Fibroblast of upper back skin (primary cell): ENCODE measurements around the gene GDPD4.

Experiments used
- DNase-seq: peaks from one replicate; pipeline ENCODE4 v3.0.0-alpha.2; 2013

Gene GDPD4

DNA sequence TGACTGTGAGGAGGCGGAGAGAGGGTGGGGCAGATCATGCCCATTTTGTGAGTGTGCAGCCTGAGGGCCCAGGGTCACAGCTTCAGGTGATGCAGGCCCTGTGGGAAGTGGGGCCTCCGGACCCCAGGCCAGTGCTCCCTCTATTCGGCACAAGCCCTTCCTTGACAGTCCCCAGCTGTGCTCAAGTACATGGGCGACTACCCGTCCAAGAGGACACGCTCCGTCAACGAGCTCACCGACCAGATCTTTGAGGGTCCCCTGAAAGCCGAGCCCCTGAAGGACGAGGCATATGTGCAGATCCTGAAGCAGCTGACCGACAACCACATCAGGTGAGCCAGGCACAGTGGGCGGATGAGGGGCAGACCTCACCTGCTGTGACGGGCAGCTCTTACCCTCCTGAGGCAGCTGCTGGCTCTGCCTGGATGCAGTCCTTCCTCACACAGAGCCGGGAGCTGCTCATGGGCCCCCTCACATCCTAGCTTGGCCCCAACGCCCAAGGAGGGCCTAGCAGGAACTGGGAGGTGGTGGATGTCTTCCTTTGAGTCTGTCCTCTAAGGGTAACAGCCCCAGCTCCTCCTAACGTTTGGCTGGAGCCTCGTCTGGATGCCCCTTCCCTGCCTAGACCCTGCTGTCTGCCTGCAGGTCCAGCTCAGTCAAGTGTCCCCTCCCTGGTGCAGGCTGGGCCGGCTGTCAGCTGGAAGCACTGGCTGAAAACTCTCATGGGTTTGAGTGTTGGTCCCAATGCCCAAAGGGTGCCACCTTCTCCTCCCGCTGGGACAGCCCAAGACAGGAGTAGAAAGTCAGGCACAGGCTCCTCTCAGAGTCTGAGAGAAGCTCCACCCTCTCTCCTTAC, 97.4 kb downstream of the GDPD4 start:
- DNase-seq = no peak

DNA sequence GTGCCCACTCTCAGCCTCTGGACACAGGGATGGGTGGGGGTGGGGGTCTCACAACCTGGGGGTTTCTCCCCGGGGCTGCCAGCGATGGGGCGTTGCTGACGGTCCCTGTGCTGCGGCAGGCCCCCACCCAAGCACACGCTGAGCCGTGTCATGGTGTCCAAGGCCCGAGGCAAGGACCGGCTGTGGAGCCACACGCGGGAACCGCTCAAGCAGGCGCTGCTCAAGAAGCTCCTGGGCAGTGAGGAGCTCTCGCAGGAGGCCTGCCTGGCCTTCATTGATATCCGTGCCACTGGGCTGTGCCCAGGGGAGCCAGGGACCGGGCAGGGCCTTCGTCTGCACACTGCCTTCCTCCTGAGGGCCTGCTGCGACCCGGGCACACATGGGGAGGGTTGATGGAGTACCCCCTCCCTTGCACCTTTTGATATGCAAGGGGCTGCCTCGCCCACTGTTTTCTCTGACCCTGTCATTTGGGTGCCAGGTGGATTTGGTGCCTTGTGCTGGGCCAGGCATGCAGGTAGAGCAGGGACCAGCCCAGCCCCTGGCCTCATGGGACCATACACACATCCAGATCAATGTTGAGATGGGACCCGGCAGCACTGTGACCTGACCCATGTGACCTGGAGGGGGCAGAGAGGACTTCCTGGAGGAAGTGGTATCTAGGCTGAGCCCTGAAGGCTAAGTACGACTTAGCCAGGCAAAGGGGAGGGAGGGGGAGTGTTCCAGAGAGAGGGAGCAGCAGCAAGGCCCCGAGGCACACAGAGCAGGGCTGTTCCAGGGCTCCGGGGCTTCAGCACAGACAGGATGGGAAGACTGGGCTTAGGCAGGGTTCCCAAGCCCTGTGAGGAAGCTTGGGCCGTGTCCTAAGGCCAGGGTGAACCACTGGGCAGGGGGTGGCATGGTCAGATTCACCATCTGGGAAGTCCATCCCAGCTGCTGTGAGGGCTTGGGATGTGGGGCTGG, 98.3 kb downstream of the GDPD4 start:
- no peak for DNase-seq

DNA sequence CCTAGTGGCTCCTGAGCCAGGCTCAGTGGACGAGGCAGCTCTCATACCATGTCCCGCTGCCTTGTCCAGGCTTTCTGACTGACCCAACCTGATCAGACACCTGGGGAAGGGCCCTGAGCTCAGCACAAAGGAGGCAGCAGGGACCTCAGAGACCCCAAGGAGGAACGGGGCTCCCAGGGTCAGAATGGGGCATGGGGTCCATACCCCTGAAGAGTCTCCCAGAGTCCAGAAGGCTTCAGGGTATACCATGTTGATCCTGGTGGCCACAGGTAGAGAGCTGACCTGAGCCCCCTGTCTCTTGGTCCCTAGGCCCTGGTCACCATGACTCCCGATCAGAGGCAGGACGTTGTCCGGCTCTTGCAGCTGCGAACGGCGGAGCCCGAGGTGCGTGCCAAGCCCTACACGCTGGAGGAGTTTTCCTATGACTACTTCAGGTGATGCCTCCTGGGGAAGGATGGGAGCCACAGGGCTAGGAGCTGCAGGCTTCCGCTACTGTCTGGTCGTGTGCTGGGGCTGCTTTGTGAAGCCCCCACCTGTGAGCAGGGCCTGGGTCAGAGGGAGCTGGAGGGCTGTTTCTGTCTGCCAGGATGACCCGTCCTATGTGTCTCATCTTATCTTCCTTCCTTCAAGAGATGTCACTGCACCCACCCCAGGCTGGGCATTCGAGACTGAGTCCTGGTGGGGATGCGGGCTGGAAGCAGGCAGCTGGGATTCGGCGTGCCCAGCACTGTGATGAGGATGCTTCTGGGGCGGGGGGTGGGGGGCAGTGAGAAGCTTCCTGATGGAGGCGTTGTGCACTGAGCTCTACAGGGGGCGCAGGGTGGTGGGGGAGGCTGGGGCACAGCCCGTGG, 99.3 kb downstream of the GDPD4 start:
- DNase-seq = no peak

DNA sequence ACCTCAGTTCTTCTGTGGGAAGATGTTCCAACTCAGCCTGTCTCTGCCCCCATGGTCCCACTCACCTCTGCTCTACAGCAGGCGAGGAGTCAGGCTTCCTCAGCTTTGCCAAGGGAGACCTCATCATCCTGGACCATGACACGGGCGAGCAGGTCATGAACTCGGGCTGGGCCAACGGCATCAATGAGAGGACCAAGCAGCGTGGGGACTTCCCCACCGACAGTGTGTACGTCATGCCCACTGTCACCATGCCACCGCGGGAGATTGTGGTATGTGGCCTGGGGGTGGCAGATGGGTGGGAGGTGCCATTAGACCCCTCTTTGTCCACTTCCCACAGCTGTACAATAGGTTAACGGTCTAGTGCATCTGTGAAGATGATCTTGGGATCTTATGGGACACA, 100.1 kb downstream of the GDPD4 start:
- no peak for DNase-seq

DNA sequence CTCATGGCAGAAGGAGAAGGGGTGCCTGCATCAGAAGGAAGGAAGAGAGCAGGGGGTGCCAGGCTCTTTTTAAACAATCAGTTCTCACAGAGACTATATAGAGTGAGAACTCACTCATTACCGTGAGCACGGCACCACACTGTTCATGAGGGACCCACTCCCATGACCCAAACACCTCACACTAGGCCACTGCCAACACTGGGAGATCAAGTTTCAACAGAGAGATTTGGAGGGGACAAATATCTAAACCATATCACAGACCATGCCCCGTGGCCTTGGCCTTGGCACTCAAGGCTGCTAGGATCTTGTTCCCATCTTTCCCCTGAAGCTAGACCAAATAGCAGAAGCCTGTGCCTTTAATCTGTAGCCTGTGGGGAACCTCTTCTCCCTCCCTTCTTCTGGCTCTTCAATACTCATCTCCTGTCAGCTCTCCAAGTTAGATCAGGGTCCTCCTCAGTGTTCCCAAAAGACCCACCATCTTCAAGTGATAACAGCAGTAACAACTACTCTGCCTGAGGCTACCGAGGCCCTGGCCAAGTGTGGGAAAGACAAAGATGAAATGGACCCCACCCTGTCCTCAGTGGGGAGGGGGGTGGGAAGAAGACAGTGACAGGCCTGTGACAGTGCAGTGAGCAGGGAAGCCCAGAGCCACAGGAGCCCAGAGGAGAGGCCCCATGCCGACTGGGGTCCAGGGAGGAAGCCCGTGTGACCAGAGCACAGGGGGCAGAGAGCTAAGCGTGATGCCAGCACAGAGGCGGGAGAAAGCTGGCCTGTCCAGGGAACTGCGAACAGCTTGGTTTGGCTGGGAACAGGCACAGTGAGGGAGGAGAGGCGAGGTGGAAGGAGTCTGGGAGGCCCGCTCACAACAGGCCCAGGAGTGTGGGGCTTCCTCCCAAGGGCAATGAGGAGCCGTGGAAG, 100.9 kb downstream of the GDPD4 start:
- no peak for DNase-seq

DNA sequence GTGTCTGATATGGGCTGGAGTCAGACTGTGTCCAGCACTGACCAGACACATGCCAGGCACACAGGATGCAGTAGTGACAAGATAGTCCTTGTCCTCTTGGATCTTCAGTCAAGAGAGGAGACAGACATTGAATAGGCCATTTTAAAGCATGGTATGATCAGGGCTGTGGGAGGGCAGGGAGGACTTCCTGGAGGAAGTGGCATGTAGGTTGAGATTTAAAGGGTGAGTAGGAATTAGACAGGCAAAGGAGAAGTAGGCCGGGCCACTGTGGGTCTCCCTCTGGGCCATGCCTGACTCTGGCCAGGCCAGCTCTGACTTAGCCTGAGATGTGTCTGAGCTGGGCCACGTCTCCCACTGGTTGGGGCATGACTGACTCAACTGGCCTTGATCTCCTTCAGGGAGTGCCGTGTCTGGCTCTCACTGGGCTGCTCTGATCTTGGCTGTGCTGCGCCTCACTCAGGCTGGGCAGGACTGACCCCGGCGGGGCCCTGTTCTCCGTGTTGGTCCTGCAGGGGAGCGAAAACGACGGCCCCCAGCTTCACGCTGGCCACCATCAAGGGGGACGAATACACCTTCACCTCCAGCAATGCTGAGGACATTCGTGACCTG, 102.2 kb downstream of the GDPD4 start:
- no peak for DNase-seq

DNA sequence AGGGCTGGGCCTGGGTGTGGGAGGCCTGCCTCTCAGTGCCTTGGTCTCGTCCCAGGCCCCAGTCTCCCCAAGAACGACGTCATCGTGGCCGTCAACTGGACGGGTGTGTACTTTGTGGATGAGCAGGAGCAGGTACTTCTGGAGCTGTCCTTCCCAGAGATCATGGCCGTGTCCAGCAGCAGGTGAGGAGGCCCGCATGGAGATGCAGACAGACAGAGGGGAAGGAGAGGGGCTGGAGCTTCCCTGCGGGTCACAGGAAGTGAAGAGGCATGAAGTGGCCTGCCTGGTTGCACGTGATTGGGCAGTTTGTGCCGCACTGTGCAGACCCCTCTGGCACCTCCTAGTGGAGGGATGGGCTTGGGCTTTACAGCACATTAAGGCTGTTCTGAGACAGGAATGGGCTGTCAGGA, 103.0 kb downstream of the GDPD4 start:
- DNase-seq = no peak

DNA sequence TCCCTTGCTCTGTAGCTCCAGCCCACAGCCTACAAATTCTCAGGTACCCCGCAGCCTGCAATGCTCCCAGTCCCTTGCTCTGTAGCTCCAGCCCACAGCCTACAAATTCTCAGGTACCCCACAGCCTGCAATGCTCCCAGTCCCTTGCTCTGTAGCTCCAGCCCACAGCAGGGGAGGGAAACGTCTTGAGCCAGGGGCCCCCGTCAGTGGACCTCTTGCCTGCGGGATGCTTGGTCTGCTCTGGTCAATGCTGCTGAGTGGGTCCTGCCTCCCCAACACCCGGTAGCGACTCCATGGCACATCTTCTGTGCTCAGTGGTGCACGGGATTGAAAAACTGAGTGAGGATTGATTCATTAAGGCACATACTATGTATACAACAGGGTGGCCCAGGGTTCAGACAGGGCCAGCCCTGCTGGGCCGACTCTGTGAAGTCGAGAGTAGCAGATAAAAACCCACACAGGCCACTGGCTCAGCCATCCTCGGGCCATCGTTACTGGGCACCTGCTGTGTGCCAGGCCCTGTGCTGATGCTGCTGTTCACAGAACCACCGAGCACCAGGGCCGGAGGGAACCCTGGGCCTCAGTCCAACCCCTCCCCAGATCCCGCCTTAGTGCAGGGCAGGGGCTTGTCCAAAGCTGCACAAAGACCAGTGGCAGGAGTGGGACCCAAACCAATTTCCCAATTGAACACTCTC, 103.7 kb downstream of the GDPD4 start:
- DNase-seq = no peak

DNA sequence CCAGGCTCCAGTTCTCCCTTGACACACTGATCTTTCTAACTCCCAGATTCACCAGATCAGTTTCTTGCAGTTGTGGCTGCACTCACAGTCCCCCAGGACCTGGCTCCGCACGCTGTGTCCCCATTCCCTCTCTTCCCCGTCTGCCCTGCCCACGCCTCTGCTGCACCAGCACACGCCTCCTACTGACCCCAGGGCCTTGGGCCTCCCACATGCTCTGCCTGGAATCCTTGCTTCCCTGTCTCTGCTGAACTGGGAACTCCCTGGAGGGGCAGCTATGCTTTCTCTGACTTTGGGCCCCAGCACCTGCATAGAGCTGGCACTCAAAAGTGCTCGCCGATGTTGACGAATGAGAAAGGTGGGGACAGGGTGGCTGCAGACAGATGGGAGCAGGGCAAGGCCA, 104.5 kb downstream of the GDPD4 start:
- no peak for DNase-seq

DNA sequence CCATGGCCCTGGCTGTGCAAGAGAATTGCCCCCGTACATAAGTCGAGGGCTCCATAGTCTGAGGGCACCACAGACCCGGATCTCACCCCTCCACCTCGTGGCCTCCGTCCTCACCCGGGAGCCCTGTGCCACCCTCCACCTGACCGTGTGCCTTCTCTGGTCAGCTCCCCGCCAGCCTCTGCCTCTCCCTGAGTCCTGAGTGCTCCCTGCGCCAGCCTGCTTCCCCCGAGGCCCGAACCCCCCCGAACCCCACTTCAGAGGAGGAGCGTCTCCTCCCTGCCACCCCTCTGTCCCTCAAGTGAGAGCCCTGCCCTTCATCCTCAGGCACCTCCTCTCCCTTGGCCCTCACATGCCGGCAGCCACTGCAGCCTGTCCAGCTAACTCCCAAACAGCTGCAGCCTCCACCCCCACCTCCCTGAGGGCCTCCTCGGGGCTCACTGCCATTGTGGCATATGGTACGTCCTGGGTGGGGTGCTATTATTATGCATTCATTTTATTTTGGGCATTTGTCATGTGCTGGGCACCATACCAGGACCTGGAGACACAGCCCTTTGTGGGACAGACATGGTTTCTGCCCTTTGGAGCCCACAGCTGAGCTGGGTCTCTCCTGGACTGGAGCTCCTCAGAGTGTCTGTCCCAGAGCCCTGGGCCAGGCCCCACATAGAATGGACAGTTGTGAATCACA, 106.3 kb downstream of the GDPD4 start:
- no peak for DNase-seq

DNA sequence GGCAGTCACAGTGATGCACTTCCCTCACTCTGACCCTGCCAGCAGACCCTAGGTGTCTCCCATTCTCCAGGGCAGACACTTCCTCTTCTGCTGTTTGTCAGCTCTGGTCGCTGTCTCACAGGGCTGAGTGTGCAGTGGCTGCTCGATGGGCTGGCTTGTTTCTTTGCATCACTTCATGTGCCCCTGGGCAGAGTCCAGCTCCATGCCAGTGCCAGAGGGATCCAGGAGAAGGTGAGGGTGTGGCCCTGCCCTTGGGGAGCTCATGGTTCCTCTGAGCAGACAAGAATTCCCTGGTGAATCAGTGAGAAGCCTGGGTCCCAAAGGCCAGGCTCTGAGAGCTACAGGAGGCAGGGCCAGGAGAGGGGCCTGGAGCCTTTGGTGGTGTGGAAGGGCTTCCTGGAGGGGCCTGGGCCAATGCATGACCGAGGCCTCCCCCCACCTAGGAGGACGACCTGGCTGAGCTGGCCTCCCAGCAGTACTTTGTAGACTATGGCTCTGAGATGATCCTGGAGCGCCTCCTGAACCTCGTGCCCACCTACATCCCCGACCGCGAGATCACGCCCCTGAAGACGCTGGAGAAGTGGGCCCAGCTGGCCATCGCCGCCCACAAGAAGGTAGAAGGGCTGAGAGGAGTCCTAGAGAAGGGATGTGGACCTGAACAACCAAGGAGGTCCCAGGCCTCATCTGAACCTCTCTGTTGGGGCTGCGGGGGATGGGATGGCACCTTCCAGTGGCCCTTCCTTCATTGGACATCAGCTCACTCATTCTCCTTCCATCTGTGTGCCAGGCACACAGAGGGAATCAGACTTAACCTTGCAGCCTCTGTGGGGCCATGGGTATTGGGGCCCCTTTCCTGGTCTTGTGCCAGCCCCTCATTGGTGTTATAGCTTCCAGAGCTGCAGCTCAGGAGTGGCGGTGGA, 107.3 kb downstream of the GDPD4 start:
- no peak for DNase-seq

DNA sequence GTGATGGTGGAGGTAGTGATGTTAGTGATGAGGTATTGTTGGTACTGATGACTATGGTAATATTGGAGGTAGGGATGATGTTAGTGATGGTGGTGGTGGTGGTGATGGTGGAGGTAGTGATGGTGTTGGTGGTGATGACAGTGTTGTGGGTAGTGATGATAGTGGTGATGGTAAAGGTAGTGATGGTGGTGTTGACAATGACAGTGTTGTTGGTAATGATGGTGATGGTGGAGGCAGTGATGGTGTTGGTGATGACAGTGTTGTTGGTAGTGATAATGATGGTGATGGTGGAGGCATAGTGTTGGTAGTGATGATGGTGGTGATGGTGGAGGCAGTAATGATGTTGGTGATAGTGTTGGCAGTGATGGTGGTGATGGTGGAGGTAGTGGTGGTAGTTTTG, 108.3 kb downstream of the GDPD4 start:
- no peak for DNase-seq

DNA sequence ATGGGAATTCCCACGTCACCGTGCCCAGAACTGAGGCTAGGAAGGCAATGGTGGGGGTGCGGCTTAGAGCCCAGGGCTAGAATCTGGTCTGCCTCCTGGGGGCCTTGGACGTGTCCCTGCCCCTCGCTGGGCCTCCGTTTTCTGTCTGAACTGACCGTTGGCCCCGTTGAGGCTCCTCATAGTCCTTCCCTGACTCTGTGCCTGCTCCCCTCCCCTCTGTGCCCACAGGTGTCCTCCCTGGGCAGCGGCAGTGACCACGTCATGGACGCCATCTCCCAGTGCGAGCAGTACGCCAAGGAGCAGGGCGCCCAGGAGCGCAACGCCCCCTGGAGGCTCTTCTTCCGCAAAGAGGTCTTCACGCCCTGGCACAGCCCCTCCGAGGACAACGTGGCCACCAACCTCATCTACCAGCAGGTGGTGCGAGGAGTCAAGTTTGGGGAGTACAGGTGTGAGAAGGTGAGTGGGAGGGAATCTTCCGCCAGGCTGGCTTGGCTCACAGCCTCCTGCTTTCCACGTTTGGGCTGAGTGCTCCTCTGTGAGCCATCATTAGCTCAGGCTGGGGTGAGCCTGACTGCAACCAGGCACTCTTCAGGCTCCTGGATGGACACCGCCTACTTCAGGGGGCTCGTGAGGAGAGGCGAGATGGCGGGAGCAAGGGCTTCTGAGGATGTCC, 109.5 kb downstream of the GDPD4 start:
- DNase-seq = peak; percentile 40

DNA sequence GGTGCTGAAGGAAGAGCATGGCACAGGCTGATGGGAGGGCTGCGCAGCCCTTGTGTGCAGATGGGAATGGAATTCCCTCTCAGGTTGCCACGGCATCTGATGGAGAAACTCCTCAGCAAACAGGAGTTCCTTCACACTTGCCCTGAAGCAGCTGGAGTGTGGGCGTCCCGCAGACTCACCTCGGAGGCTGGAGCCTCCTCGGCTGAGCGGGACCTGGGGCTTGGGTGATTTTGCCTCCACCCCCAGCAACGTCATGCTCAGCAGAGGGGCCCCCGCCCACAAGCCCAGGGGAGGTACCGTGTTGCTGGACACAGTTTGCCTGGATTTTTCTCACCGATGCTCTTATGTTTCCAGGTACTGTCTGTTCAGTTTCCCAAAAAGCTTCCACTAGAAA, 110.1 kb downstream of the GDPD4 start:
- no peak for DNase-seq

DNA sequence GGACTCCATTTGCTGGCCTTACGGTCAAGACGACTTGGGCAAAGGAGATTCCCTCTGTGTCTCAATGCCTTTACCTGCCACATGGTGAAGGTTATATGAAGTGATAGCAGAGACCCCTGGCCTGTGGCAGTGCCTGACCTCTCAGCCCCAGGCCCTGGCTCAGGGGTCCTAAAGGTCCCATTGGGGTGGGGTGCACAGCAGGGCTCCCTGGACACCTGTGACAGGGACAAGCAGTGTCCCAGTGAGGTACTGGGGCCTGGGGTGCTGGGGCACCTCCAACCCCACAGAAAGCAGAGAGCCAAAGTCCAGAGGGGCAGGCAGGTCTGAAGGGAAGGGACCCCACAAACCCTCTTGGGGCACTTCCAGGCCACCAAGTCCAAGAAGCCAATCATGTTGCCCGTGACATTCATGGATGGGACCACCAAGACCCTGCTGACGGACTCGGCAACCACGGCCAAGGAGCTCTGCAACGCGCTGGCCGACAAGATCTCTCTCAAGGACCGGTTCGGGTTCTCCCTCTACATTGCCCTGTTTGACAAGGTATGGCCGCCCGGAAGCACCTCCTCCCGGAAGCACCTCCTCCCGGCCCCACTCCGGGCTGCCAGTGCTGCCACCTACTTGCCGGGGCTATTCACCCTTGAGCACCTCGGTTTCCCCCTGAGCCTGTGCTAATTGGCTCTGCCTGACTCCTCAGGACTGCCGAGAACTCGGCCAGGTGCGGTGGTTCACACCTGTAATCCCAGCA, 111.0 kb downstream of the GDPD4 start:
- no peak for DNase-seq

DNA sequence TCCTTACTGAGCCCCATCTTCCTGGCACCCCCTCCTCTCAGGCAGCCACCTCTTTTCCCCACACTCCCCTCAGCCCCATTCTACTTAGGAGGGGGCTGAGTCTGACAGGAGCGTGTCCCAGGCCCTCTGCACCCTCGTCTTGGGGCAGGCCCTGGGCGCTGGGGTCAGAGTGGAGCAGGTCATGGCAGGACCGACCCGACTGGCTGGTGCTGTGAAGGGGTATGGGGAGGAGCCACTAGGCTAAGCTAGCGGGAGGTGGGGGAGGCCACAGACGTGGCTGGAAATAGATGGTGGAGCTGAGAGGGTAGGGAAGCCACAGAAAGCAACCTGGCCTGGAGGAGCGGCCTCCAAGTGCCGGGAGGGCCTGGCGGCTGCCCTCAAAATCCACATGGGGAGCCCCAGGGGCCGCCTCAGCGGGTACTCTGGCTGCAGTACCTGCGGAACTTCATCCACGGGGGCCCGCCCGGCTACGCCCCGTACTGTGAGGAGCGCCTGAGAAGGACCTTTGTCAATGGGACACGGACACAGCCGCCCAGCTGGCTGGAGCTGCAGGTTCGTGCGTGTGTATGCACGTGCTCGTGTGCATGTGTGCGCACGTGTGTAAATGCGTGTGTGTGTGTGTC, 111.8 kb downstream of the GDPD4 start:
- no peak for DNase-seq
